ENCODE results near the gene CDK6. TPM values are rescaled to one million over a fixed set of nuclear protein-coding genes. Genes with fewer than 3 reads are reported as not detected.

Gene CDK6
- total RNA-seq, 1 donor from 2014 or later = 48.2 TPM

GRCh38 chr7:92671505-92672169, 164.7 kb downstream of the CDK6 start:
- DNase-seq = no peak

DNA sequence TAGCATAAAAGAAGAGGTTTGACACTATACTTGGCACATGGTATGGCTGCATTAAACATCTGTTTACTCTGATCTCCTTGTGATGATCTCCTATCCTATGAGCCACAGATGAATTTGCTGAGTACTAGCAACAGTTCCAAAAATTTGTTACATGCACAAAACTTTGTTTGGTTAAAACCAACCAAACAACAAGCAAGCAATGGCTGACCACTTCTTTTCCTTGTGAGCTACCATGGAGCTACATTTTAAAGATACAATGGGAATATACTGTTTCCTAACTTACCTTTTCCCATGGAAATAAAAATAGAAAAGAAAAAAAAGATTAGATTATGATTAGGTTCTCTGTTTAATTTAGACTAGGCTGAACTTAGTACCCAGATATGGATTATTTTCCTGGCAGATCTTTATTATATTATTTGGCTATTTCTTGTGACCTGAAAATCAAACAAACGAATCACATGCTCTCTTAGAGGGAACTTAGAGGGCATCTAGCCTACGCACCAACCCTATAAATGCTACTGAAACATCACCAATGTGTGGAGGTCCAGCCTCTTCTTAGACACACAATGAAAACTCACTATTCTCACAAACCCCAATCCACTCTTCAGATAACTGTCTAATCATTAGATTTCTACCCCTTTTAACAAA, 166.0 kb downstream of the CDK6 start:
- DNase-seq = no peak

DNA sequence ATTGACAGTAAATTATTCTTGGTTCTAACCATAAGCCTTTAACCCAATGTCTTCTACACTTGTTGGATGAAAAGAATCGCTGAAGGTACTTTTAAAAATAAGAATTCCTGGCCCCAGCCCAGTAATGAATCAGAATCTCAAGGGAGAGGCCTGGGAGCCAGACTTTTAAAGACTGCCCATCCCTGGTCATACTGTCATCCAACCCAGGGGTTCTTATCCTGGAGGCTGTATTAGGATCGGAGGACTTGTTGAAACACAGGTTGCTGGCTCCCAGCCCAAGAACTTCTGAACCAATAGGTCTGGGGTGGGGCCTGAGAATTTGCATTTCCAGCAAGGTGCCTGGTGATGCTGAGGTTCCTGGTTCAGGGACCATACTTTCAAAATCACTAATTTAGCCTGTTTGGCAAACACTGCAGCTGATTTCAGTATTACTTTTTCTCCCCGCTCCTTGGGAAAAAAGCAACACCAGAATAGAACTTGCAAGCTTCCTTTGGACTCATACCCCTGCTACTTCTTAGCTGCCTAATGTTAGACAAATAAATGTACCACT, 166.7 kb downstream of the CDK6 start:
- no peak for DNase-seq

- DNase-seq = no peak
Observed at GRCh38 chr7:92668564-92668963, 167.8 kb downstream of the CDK6 start.

- DNase-seq = no peak
Observed at GRCh38 chr7:92667816-92668535, 168.4 kb downstream of the CDK6 start.

GRCh38 chr7:92665926-92666325, 170.4 kb downstream of the CDK6 start:
- no peak for DNase-seq

DNA sequence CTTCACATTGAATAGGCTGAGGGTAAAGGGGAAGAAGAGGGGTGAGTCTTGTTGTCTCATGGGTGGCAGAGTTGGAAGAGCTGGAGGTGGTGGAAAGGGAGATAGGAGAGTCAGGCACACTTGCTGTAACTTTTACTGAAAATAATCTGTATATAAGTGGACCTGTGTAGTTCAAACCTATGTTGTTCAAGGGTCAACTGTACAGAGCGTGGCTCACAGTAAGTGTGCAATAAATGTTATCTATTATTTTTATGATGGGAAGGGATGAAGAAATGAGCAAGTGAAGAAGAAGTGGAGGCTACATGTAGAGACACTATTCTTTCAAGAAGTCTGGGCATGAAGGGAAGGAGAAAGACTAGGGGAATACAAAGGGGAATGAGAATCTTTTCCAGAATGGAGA, 174.7 kb downstream of the CDK6 start:
- no peak for DNase-seq

DNA sequence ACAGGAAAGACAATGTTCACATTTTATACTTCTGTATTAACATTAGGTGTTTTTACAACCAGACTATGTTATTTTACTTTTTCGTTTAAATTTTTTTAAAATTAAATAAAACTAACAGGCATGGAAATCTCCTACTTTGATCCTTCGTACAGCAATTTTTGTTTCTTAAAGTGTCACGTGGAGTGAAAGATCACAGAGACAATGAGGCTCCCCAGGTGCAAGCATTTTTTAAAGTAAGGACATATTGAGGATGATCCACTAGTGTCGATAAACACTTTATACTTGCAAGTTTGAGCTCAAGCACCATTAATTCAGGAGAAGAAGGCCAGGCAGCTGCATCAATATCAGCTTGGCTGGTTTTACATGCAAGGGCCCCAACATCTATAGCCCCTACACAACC, 177.7 kb downstream of the CDK6 start:
- DNase-seq = no peak

DNA sequence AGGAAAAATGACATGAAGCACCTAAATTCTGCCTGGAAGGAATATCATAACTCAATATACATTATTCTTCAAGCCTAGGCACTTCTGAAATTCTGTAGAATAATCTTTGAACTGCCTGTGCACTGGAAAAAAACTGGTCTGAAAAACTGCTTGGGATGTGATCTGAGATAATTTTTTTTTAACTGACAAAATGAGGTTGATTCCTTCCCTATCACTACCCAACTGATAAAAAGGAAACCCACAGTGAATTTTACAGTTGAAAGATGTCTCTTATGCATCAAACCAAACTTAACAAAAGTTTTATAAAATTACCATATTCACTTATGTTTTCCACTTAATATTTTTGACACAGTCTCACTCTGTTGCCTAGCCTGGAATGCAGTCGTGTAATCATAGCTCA, 179.0 kb downstream of the CDK6 start:
- DNase-seq = no peak

- no peak for DNase-seq
Observed at GRCh38 chr7:92656121-92656520, 180.3 kb downstream of the CDK6 start.

DNA sequence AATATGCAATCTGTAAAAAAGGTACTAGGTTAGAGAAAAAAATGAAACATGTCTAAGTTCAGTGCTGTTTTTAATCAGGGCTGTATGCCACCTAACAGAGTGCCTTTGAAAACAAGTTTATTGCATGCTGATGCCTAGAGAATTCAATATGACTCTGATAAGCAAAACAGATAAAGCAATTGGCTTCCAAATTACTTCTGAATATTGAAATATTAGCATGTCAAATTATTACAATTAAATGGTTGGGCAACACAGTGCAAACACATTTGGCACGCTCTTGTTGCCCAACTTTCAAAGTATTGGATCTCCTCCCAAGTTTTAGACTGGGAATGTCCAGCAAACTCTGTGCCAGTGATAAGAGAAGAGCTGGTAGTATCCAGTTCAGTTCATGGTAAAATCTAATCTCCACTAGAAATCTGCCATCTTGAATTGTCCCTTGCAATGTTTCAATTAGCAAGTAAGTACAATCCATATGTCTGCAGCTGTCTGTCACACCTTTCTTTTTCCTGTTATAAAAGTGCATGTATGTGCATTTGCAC, 181.0 kb downstream of the CDK6 start:
- DNase-seq = no peak

DNA sequence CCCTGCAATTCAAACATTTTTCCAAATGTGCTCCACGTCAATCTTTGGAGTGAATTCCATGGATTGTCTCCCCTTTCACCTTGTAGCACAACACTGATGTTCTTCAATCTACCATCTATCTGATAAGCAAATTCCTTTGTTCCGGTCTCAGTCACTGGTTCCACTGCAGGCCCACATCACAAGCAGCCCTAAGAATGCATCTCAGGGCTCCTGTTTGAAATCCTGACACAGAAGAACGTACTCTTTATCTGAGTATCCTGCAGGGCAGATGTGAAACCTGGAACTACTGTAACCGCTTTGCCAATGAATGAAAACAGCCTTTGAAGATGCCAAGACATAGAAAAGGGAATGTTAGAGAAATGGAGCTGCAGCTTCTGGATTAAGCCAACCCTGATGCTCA, 183.2 kb downstream of the CDK6 start:
- DNase-seq = no peak

DNA sequence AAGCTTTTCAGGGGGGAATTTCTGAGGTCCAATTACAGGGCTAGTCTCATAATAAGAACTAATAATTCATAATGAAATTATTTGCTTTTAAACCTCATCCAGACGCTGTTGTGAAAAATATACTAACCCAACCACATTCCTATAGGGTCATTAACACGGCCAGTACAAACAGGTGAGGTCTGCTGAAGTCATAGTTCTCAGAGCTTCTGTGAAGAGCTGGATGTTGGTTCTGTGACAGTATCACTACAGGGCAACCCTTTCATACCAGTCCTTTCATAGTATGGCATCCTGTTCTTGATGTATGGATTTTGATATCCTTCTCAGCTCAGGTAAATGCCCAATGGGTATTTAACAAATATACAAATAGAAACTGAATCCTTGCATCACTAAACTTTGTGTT, 183.8 kb downstream of the CDK6 start:
- DNase-seq = no peak

- DNase-seq = no peak
Observed at GRCh38 chr7:92650391-92650790, 186.0 kb downstream of the CDK6 start.

DNA sequence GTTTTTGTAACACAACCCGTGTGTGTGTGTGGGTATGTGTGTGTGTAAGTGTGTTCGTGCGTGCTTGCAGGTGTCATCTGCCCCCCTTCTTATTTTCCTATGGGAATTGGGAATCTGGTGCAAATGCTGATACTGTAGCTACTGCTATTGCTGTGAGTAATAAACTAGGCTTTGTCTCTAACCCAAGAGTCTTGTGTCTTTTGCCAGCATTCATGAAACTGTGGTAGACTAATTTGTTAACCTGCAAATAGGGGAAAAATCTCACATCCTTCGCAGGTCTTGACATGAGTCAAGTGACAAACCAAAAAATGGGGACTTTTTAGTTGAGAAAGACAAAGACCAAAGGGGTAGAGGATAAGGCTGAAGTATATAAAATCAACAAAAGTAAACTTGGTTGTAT, 188.3 kb downstream of the CDK6 start:
- DNase-seq = no peak

- DNase-seq = no peak
Observed at GRCh38 chr7:92647652-92648051, 188.7 kb downstream of the CDK6 start.

DNA sequence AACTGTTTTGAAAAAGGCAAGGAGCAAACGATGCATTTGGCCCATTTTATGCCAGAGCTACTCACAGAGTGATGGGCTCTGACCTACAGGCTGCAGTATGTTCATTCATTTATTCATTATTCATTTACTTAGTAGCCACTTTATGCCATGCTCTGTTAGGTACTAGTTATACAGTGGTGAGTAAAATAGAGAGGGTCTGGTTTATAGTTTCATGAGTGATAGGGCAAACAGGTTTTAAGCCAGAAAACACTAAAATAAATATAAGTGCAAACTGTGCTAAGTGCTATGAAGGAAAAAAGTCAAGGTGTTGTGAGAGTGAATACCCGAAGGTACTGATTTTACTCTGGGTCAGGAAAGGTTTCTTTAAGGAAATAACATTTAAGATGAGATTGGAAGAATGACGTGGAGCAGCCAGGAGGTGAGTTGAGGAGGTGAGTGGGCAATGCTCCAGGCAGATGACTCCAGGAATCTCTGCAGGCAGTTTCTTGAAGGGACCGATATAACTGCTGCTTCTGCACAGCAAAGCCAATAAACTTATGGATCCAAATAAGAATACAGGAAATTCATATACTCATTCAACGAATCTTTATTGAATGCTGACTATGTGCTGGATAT, 189.3 kb downstream of the CDK6 start:
- no peak for DNase-seq

DNA sequence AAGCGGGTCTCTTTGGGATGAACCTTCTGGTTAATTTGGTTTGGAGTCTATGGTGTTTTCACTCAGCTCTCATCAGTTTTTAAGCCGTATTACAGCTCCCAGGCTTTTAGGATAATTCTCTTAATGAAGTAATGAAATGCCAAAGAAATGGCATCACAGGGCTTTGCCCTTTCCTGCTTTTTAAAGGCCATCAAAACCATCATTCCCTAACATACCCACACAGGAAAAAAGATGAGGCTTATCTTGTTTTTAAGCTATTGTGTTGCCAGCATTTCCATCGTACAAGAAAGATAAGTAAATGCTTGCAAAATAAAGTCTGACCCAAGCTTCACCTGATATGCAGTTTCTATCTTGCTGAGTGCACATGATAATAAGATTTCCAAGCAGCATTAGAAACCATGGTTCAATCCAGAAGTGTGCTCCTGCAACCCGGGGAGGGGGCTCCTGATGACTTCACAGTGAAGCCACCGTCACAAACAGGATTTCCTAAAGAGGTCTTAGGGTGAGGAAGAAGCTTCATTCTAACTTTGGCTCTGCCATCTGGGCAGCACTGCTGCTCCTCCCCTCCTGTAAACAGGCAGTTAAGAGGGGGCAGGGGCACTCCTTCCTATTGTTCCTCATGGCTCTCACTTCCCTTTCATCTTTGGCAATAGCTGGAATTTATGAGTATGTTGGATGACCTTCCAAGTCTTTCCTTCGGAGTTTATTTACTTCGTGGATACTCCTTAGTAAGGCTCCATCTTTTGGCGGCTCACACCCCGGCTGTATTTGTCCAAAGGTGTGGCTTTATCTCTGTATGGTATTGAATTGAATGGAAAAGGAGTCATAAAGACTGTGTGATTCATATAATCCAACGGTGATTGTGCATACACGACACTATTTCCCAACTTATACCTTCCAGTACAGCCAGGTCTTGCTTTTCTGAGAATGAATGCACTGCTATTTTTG, 191.0 kb downstream of the CDK6 start:
- peak; percentile 85 for DNase-seq

- DNase-seq = peak; percentile 8
Observed at GRCh38 chr7:92644406-92645113, 191.8 kb downstream of the CDK6 start.

GRCh38 chr7:92643821-92644220, 192.6 kb downstream of the CDK6 start:
- DNase-seq = no peak

GRCh38 chr7:92641921-92642511, 194.4 kb downstream of the CDK6 start:
- DNase-seq = peak; percentile 66
